ENCODE results near the gene STX18. TPM values are rescaled to one million over a fixed set of nuclear protein-coding genes. Genes with fewer than 3 reads are reported as not detected.
"Not testable (repeated sequence)": the region's sequence is repeated elsewhere in the genome, so short reads cannot be mapped to it uniquely, and the experiment has no call there.

STX18 gene
- total RNA-seq, 2 donors from 2014 or later, result 18.5 to 39.8 TPM

DNA sequence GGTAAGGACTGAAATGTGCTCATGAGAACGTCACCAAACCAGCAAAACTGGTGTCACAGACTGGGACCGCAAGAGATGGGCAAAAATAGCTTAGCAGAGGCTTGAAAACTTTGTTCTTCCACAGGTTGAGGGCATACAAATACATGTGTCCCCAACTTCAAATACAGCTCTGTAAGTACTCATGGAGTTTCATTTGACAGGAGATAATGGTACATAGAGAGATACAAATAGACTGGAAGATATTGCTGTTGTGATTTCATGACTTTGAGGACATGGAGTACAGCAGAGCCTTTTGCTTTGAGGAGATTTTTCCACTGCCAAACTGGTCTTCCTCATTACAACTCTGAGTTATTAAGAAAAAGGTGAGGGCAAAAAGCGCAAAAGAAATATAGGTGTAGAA is 70.7 kb downstream of the STX18 start:
- Histone ChIP-seq H3K4me1 (ENCODE audit: control insufficient read depth in 1 of 2, low read depth in 2 of 2) (no peaks in the 10 kb centered on the region), H3K27ac (no peak overlapping the region), H3K27me3 (replicated peaks; ENCODE audit: insufficient read depth) (no peaks in the 10 kb centered on the region), H3K4me3 (no peak overlapping the region), H3K9me3 (no peaks in the 10 kb centered on the region), H3K36me3 (peaks cover 29% of the 10 kb centered on the region)
- no peak for ATAC-seq (ENCODE audit: insufficient number of reproducible peaks, low FRiP score, low read depth)
- DNase-seq (ENCODE audit: low spot score), result no peak
- TF ChIP-seq CTCF (IDR thresholded peaks at IDR 0.05), result no peak

DNA sequence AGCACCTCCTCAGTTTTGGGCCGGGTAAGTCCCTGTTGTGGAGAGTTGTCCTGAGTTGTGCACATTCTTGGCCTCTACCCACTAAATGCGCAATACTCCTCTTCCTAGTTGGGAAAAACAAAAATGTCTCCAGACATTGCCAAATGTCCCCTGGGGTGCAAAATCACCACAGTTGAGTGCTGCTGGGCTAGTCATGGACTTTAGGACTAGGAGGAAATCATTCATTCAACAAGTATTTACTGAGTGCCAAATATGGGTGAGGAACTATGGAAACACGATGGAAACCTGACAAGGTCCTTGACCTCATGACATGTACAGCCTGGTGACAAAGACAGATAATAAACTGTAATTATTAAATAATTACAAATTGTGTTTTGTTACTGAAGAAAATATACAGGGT is 71.6 kb downstream of the STX18 start:
- ATAC-seq (ENCODE audit: insufficient number of reproducible peaks, low FRiP score, low read depth), result no peak
- H3K27me3 ChIP-seq (replicated peaks; ENCODE audit: insufficient read depth), result no peaks in the 10 kb centered on the region
- DNase-seq (ENCODE audit: low spot score), result no peak
- no peak overlapping the region for H3K27ac ChIP-seq
- no peaks in the 10 kb centered on the region for H3K4me1 ChIP-seq (ENCODE audit: control insufficient read depth in 1 of 2, low read depth in 2 of 2)
- H3K4me3 ChIP-seq, result no peak overlapping the region
- no peak for TF ChIP-seq CTCF (IDR thresholded peaks at IDR 0.05)
- H3K36me3 ChIP-seq, result peaks cover 35% of the 10 kb centered on the region
- no peaks in the 10 kb centered on the region for H3K9me3 ChIP-seq

DNA sequence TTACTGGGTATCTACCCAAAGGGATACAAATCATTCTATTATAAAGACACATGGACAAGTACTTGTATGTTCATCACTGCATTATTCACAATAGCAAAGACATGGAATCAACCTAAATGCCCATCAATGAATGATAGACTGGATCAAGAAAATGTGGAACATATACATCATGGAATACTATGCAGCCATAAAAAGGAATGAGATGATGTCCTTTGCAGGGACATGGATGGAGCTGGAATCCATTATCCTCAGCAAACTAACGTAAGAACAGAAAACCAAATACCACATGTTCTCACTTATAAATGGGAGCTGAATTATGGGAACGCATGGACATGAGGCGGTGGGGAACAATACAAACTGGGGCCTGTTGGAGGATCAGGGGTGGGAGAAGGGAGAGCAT is 76.6 kb downstream of the STX18 start:
- H3K27me3 ChIP-seq (replicated peaks; ENCODE audit: insufficient read depth); H3K27ac ChIP-seq; DNase-seq (ENCODE audit: low spot score); H3K9me3 ChIP-seq; H3K4me1 ChIP-seq (ENCODE audit: control insufficient read depth in 1 of 2, low read depth in 2 of 2); ATAC-seq (ENCODE audit: insufficient number of reproducible peaks, low FRiP score, low read depth); H3K4me3 ChIP-seq: not testable (repeated sequence)
- H3K36me3 ChIP-seq, result peaks cover 29% of the 10 kb centered on the region

GRCh38 chr4:4462970-4463369 is 78.9 kb downstream of the STX18 start:
- Histone ChIP-seq H3K4me3 (no peak overlapping the region), H3K36me3 (peaks cover 31% of the 10 kb centered on the region), H3K27me3 (replicated peaks; ENCODE audit: insufficient read depth) (no peaks in the 10 kb centered on the region), H3K9me3 (no peaks in the 10 kb centered on the region), H3K27ac (no peak overlapping the region), H3K4me1 (ENCODE audit: control insufficient read depth in 1 of 2, low read depth in 2 of 2) (no peaks in the 10 kb centered on the region)
- no peak for TF ChIP-seq CTCF (IDR thresholded peaks at IDR 0.05)
- DNase-seq (ENCODE audit: low spot score) (no peak), ATAC-seq (ENCODE audit: insufficient number of reproducible peaks, low FRiP score, low read depth) (no peak)

- no peaks in the 10 kb centered on the region for H3K27me3 ChIP-seq (replicated peaks; ENCODE audit: insufficient read depth)
- H3K9me3 ChIP-seq, result no peaks in the 10 kb centered on the region
- H3K4me3 ChIP-seq, result no peak overlapping the region
- no peaks in the 10 kb centered on the region for H3K4me1 ChIP-seq (ENCODE audit: control insufficient read depth in 1 of 2, low read depth in 2 of 2)
- ATAC-seq (ENCODE audit: insufficient number of reproducible peaks, low FRiP score, low read depth), result no peak
- peaks cover 29% of the 10 kb centered on the region for H3K36me3 ChIP-seq
- H3K27ac ChIP-seq, result no peak overlapping the region
- no peak for TF ChIP-seq CTCF (IDR thresholded peaks at IDR 0.05)
- DNase-seq (ENCODE audit: low spot score), result no peak
Measured at GRCh38 chr4:4461850-4462249, 80.0 kb downstream of the STX18 start.

DNA sequence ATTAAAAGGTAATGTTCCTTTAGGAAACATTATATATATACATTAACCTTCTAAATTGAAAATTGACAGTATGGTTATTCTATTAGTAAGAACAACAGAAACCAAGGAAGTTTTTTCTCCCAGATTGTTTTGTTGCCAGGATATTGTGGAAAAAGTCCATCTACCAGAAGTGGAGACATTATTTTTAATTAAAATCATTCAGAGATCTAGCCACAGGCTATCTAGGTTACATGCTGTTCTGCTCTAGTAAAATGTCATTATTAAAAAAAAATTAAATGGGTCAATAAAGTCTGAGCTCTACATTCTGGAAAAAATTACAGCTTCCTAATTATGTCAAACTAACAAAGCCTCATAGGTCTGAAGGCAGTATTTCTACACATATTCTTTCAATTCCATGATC is 80.7 kb downstream of the STX18 start:
- H3K4me1 ChIP-seq (ENCODE audit: control insufficient read depth in 1 of 2, low read depth in 2 of 2), result no peaks in the 10 kb centered on the region
- DNase-seq (ENCODE audit: low spot score) (no peak), ATAC-seq (ENCODE audit: insufficient number of reproducible peaks, low FRiP score, low read depth) (no peak)
- no peak overlapping the region for H3K4me3 ChIP-seq
- peaks cover 29% of the 10 kb centered on the region for H3K36me3 ChIP-seq
- no peak for TF ChIP-seq CTCF (IDR thresholded peaks at IDR 0.05)
- no peaks in the 10 kb centered on the region for H3K9me3 ChIP-seq
- no peaks in the 10 kb centered on the region for H3K27me3 ChIP-seq (replicated peaks; ENCODE audit: insufficient read depth)
- H3K27ac ChIP-seq, result no peak overlapping the region
